H1 (cell line): ENCODE measurements around the gene ACACA. TPM values are rescaled to one million over a fixed set of nuclear protein-coding genes. Genes with fewer than 3 reads are reported as not detected.
A peak's percentile ranks its signal among the peaks of the same experiment; 100 is the strongest.

ENCODE experiments used
- CTCF ChIA-PET: fragments of 300-600 bp; sonication (Branson Sonifier 250); formaldehyde crosslinking; loops from one replicate; lab custom pipeline; 2021; ENCODE audit not compliant: partially characterized antibody; lab: Charles Lee
- POLR2A ChIA-PET: fragments of 300-600 bp; sonication (Branson Sonifier 250); formaldehyde crosslinking; loops from one replicate; lab custom pipeline; 2021; ENCODE audit warnings: inconsistent platforms; ENCODE audit not compliant: partially characterized antibody; lab: Charles Lee
- DNase-seq, 2 experiments: peaks; one replicate each; pipeline versions ENCODE4 v3.0.0 to v3.0.0-alpha.2; 2010 to 2022; ENCODE audit warnings: low spot score in 2 of 2, low read depth in 1 of 2, mixed read lengths in 1 of 2
- FAIRE-seq: peaks from 2 replicates; lab custom pipeline; 2011; peaks lifted over from hg19 to GRCh38; lab: Jason Lieb, UNC
- H2AFZ ChIP-seq: 2 replicates; pipeline ENCODE4 v1.8.1; 2012; ENCODE audit warnings: low read length, inconsistent platforms
- H2AK5ac ChIP-seq: 2 replicates; pipeline ENCODE4 v1.6.1; 2013; ENCODE audit warnings: low read depth, low read length
- H2BK120ac ChIP-seq: replicated peaks from 2 replicates; pipeline ENCODE3; 2013; ENCODE audit warnings: low read depth, low read length, inconsistent platforms
- H2BK12ac ChIP-seq: 2 replicates; pipeline ENCODE4 v1.6.1; 2013; ENCODE audit warnings: low read depth, low read length
- H2BK15ac ChIP-seq: 2 replicates; pipeline ENCODE4 v1.6.1; 2013; ENCODE audit warnings: low read length
- H2BK20ac ChIP-seq: 2 replicates; pipeline ENCODE4 v1.6.1; 2013; ENCODE audit warnings: low read length
- H2BK5ac ChIP-seq: 2 replicates; pipeline ENCODE4 v1.6.1; 2013; ENCODE audit warnings: low read depth, low read length
- H3K14ac ChIP-seq: 2 replicates; pipeline ENCODE4 v1.6.1; 2013; ENCODE audit warnings: inconsistent platforms; ENCODE audit not compliant: insufficient read length
- H3K18ac ChIP-seq: 2 replicates; pipeline ENCODE4 v1.6.1; 2013; ENCODE audit warnings: low read length; ENCODE audit errors: extremely low read depth
- H3K23ac ChIP-seq: 2 replicates; pipeline ENCODE4 v1.6.1; 2013; ENCODE audit warnings: inconsistent platforms; ENCODE audit not compliant: insufficient read length
- H3K23me2 ChIP-seq: 2 replicates; pipeline ENCODE4 v1.6.1; 2013; ENCODE audit warnings: low read depth, low read length
- H3K27ac ChIP-seq: 2 replicates; pipeline ENCODE4 v1.6.1; 2011; ENCODE audit warnings: low read depth, low read length, inconsistent platforms
- H3K27me3 ChIP-seq, 4 experiments: replicated peaks in 1 of 4; 1 replicate in 1 of 4; 2 replicates in 3 of 4; pipeline versions ENCODE4 v1.6.1 to v1.8.1; 2011 to 2013; ENCODE audit warnings: low read length in 3 of 4, mild to moderate bottlenecking in 3 of 4, inconsistent platforms in 2 of 4, mixed read lengths in 2 of 4, moderate library complexity in 1 of 4; ENCODE audit not compliant: control insufficient read depth in 3 of 4, insufficient read depth in 3 of 4; ENCODE audit errors: extremely low read depth in 1 of 4
- H3K36me3 ChIP-seq, 4 experiments: 2 replicates each; pipeline versions ENCODE4 v1.6.1 to v1.8.1; 2011 to 2013; ENCODE audit warnings: mild to moderate bottlenecking in 4 of 4, low read length in 3 of 4, moderate library complexity in 2 of 4, control low read depth in 1 of 4, inconsistent platforms in 1 of 4; ENCODE audit not compliant: insufficient read depth in 4 of 4, control insufficient read depth in 2 of 4
- H3K4ac ChIP-seq: replicated peaks from 2 replicates; pipeline ENCODE3; 2013; ENCODE audit warnings: low read length, low read depth, mixed read lengths, inconsistent platforms; ENCODE audit not compliant: insufficient read length
- H3K4me1 ChIP-seq, 4 experiments: replicated peaks in 1 of 4; 1 replicate in 1 of 4; 2 replicates in 3 of 4; pipeline versions ENCODE4 v1.6.1 to v1.8.1; 2011 to 2013; ENCODE audit warnings: low read length in 3 of 4, inconsistent platforms in 2 of 4, mixed read lengths in 1 of 4; ENCODE audit not compliant: insufficient read depth in 4 of 4, control insufficient read depth in 3 of 4
- H3K4me2 ChIP-seq, 2 experiments: 2 replicates each; pipeline versions ENCODE4 v1.6.1 to v1.8.1; 2011 to 2013; ENCODE audit warnings: low read depth in 2 of 2, low read length in 2 of 2, control low read depth in 1 of 2, inconsistent platforms in 1 of 2, mild to moderate bottlenecking in 1 of 2; ENCODE audit not compliant: insufficient read depth in 1 of 2
- H3K4me3 ChIP-seq, 4 experiments: fragments of 200-600, 300-600 bp in 1 of 4; sonication (generic), shearing (Covaris generic), sonication (Bioruptor Twin) in 1 of 4; 2 replicates each; pipeline versions ENCODE4 v1.5.1 to v1.8.1; 2011 to 2016; ENCODE audit warnings: low read length in 4 of 4, low read depth in 3 of 4, control low read depth in 2 of 4, inconsistent platforms in 2 of 4, mild to moderate bottlenecking in 2 of 4, mixed read lengths in 1 of 4, moderate library complexity in 1 of 4; ENCODE audit not compliant: insufficient read depth in 2 of 4; ENCODE audit errors: extremely low read depth in 1 of 4
- H3K56ac ChIP-seq: replicated peaks from 2 replicates; pipeline ENCODE3; 2013; ENCODE audit warnings: low read depth, mild to moderate bottlenecking, mixed read lengths, low read length, inconsistent platforms; ENCODE audit not compliant: insufficient read length
- H3K79me1 ChIP-seq: 2 replicates; pipeline ENCODE4 v1.6.1; 2013; ENCODE audit warnings: low read depth, low read length, control low read depth
- H3K79me2 ChIP-seq, 2 experiments: 2 replicates each; pipeline versions ENCODE4 v1.6.1 to v1.8.1; 2012 to 2013; ENCODE audit warnings: low read length in 2 of 2, mild to moderate bottlenecking in 2 of 2, inconsistent platforms in 1 of 2; ENCODE audit not compliant: insufficient read depth in 2 of 2, control insufficient read depth in 1 of 2
- H3K9ac ChIP-seq, 4 experiments: replicated peaks in 1 of 4; 1 replicate in 1 of 4; 2 replicates in 3 of 4; pipeline versions ENCODE4 v1.6.1 to v1.8.1; 2011 to 2013; ENCODE audit warnings: low read depth in 3 of 4, low read length in 3 of 4, control low read depth in 2 of 4, mild to moderate bottlenecking in 2 of 4, moderate library complexity in 2 of 4, inconsistent platforms in 1 of 4; ENCODE audit errors: extremely low read depth in 1 of 4
- H3K9me3 ChIP-seq, 2 experiments: 2 replicates each; pipeline versions ENCODE4 v1.6.1 to v1.8.1; 2012 to 2013; ENCODE audit warnings: mild to moderate bottlenecking in 2 of 2, moderate library complexity in 2 of 2, control low read depth in 1 of 2, inconsistent platforms in 1 of 2, low read depth in 1 of 2, low read length in 1 of 2, mixed read lengths in 1 of 2; ENCODE audit not compliant: insufficient read depth in 2 of 2
- H4K20me1 ChIP-seq, 2 experiments: replicated peaks in 1 of 2; 2 replicates each; pipeline versions ENCODE3 to v1.8.1; 2011 to 2013; ENCODE audit warnings: inconsistent platforms in 2 of 2, low read length in 2 of 2, mild to moderate bottlenecking in 1 of 2; ENCODE audit not compliant: insufficient read depth in 2 of 2, control insufficient read depth in 1 of 2
- H4K5ac ChIP-seq: 2 replicates; pipeline ENCODE4 v1.6.1; 2013; ENCODE audit warnings: low read length, low read depth, mixed read lengths, inconsistent platforms; ENCODE audit not compliant: insufficient read length
- H4K8ac ChIP-seq: 2 replicates; pipeline ENCODE4 v1.8.0; 2013; ENCODE audit warnings: mild to moderate bottlenecking, moderate library complexity, low read length, inconsistent platforms; ENCODE audit not compliant: insufficient read depth; ENCODE audit errors: extremely low read depth
- H4K91ac ChIP-seq: replicated peaks from 2 replicates; pipeline ENCODE3; 2013; ENCODE audit warnings: low read length, mixed read lengths, inconsistent platforms; ENCODE audit not compliant: insufficient read length
- CREB1 ChIP-seq: IDR thresholded peaks from 2 replicates; pipeline ENCODE4 v1.6.1; 2012; ENCODE audit warnings: inconsistent platforms
- CTCF ChIP-seq, 3 experiments: IDR thresholded peaks; 1 replicate in 2 of 3; 2 replicates in 1 of 3; pipeline versions ENCODE4 v1.5.1 to v1.6.1; 2011; ENCODE audit warnings: low read length in 3 of 3, mild to moderate bottlenecking in 3 of 3, inconsistent platforms in 2 of 3, low read depth in 1 of 3, moderate library complexity in 1 of 3; ENCODE audit not compliant: insufficient read depth in 1 of 3; ENCODE audit errors: control extremely low read depth in 1 of 3
- RAD21 ChIP-seq, 2 experiments: IDR thresholded peaks in 1 of 2; conservative IDR thresholded peaks in 1 of 2; 2 replicates each; pipeline ENCODE4 v1.6.1; 2011; ENCODE audit warnings: low read depth in 2 of 2, low read length in 2 of 2, improper control_type of control experiment in 1 of 2, inconsistent platforms in 1 of 2, mild to moderate bottlenecking in 1 of 2, moderate library complexity in 1 of 2
- TAF1 ChIP-seq: IDR thresholded peaks from 2 replicates; pipeline ENCODE4 v1.6.1; 2011; ENCODE audit warnings: mild to moderate bottlenecking, low read depth, low read length
- WGBS, 2 experiments: shearing (Covaris generic) in 1 of 2; methylation state at CpG; one replicate each; pipeline versions ENCODE4 v1.1.6 to v1.1.7; 2013 to 2015; ENCODE audit warnings: low lambda C conversion rate in 2 of 2, mixed read lengths in 2 of 2, inconsistent platforms in 1 of 2, low coverage in 1 of 2, missing lambda C conversion rate in 1 of 2; ENCODE audit not compliant: insufficient replicate concordance in 2 of 2, insufficient coverage in 1 of 2, insufficient read length in 1 of 2; ENCODE audit errors: extremely low coverage in 1 of 2, missing lambda C conversion rate in 1 of 2; 5-methylcytosine and 5-hydroxymethylcytosine counted together
- polyA plus RNA-seq, 7 experiments: library from polyadenylated mRNA; depleted of rRNA in 3 of 7; stranded (reverse) in 5 of 7; unstranded in 2 of 7; fragments of >200 nt in 5 of 7; fragments of 200-250 nt in 2 of 7; gene quantifications; 1 replicate in 5 of 7; 2 replicates in 1 of 7; 4 replicates in 1 of 7; pipeline versions ENCODE4 v1.2.1 to v1.2.3, GENCODE V29; 2011 to 2013; ENCODE audit warnings: missing spikeins in 2 of 7, mixed read lengths in 2 of 7
- total RNA-seq: library from RNA; stranded (reverse); fragmentation: NEBNext Ultra II Directional; extraction: Animal tissue kit (Norgen Biotek cat#: 25700); gene quantifications from 2 replicates; pipeline ENCODE4 v1.2.1, GENCODE V29; 2021

The ACACA gene
- total and polyA plus RNA-seq, 2 of the 8 experiments (the other 6 are each of a cell fraction or from before 2014, with no cell fraction given): 74.0 to 160 TPM

- H2BK120ac ChIP-seq: no peak overlapping the region
- H3K27me3 ChIP-seq: no peaks in the 10 kb centered on the region
- H2BK12ac ChIP-seq: no peak overlapping the region
- no peak overlapping the region for H3K23ac ChIP-seq
- H3K56ac ChIP-seq: no peak overlapping the region
- no peak overlapping the region for H3K9ac ChIP-seq
- FAIRE-seq (no peak), DNase-seq (no peak)
- H3K79me1 ChIP-seq: no peaks in the 10 kb centered on the region
- H3K27ac ChIP-seq: no peak overlapping the region
- no peak overlapping the region for H2AK5ac ChIP-seq
- POLR2A ChIA-PET: interaction anchor here (1.0 kb wide), 1 partner anchor 16 kb away, joined by 3 read pairs; no protein-coding TSS in a partner anchor
- H4K8ac ChIP-seq: no peak overlapping the region
- no peak overlapping the region for H2AFZ ChIP-seq
- no peak overlapping the region for H2BK15ac ChIP-seq
- H3K36me3 ChIP-seq: peaks cover 8 to 77% (median 56%) of the 10 kb centered on the region in 4 experiments; a peak in 7 of 8 replicates
- no peaks in the 10 kb centered on the region for H3K4me1 ChIP-seq
- H2BK5ac ChIP-seq: no peak overlapping the region
- H4K91ac ChIP-seq: no peak overlapping the region
- H3K9me3 ChIP-seq: no peaks in the 10 kb centered on the region
- no peaks in the 10 kb centered on the region for H3K79me2 ChIP-seq
- no peaks in the 10 kb centered on the region for H4K20me1 ChIP-seq
- TF ChIP-seq CTCF (IDR thresholded peaks at IDR 0.05; ENCODE audit: control extremely low read depth in 1 of 3, insufficient read depth in 1 of 3, low read depth in 1 of 3, low read length in 3 of 3) (peak in 2 of 3 experiments; percentile 43 to 70; a peak in 2 of 4 replicates), TAF1 (no peak), RAD21 (IDR thresholded peaks at IDR 0.05 in 1 of 2, conservative IDR thresholded peaks at IDR 0.05 in 1 of 2; ENCODE audit: low read depth in 2 of 2, low read length in 2 of 2) (peak; percentile 73 to 76), CREB1 (no peak)
- no peak overlapping the region for H2BK20ac ChIP-seq
- WGBS, 2 experiments: 85% methylated on average over 3 of the region's 3 CpGs; no CpG with 5 or more reads in 1 of the 2 experiments
- H3K23me2 ChIP-seq: no peaks in the 10 kb centered on the region
- H3K4ac ChIP-seq: no peak overlapping the region
- no peak overlapping the region for H3K4me3 ChIP-seq
- H3K4me2 ChIP-seq: no peak overlapping the region
- CTCF ChIA-PET: interaction anchor here (0.6 to 4.5 kb wide), 30 partner anchors 10 to 637 kb away, joined by 3 to 29 read pairs (median 4); no protein-coding TSS in a partner anchor
- H4K5ac ChIP-seq: no peak overlapping the region
- no peak overlapping the region for H3K14ac ChIP-seq
- no peak overlapping the region for H3K18ac ChIP-seq
Measured at GRCh38 chr17:37239690-37240334, 166.8 kb downstream of the ACACA start.
